Epithelial cell of prostate (primary cell): ENCODE data around the gene PLPPR3.

ENCODE experiments used
- DNase-seq: peaks from one replicate; pipeline ENCODE4 v3.0.0-alpha.2; 2011; ENCODE audit warnings: low read depth, low spot score
- H3K27ac ChIP-seq: fragments of 450-650 bp; 2 replicates; pipeline ENCODE4 v1.5.1; 2017; ENCODE audit warnings: mild to moderate bottlenecking

Gene PLPPR3

DNA sequence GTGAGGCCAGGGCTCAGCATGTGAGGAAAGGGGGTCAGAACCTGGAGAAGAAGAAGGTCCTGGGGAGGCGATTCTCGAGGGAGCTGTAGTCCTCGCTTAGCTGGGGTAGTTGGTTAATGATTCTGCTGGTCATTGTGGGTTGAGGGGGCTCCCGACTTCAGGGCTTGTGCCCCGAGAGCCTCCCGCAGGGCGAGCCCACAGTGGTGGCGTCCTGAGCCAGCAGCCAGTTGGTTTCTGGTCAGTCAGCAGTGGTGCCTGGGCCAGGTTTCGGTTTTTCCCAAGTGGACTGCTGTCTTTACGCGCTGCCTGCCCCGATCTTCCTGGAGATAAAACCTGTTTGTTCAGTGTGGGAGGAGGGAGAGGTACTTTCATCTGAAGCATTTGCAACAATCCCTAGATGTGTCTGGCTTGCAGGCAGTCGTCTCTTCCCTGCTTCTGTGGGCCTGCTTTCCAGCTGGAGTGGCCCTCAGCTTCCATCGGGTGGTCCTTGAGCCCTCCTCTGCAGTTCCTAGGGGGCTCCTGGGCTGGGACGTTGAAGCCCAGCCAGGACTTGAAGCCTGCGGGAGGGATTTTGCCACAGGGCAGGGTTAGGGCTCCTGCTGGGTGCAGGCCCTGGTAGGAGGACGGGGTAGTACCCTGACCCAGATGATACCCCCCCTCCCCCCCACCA lies 21.3 kb downstream of the PLPPR3 start:
- peak; percentile 60 for DNase-seq
- peak overlapping the region; percentile 95 for H3K27ac ChIP-seq

DNA sequence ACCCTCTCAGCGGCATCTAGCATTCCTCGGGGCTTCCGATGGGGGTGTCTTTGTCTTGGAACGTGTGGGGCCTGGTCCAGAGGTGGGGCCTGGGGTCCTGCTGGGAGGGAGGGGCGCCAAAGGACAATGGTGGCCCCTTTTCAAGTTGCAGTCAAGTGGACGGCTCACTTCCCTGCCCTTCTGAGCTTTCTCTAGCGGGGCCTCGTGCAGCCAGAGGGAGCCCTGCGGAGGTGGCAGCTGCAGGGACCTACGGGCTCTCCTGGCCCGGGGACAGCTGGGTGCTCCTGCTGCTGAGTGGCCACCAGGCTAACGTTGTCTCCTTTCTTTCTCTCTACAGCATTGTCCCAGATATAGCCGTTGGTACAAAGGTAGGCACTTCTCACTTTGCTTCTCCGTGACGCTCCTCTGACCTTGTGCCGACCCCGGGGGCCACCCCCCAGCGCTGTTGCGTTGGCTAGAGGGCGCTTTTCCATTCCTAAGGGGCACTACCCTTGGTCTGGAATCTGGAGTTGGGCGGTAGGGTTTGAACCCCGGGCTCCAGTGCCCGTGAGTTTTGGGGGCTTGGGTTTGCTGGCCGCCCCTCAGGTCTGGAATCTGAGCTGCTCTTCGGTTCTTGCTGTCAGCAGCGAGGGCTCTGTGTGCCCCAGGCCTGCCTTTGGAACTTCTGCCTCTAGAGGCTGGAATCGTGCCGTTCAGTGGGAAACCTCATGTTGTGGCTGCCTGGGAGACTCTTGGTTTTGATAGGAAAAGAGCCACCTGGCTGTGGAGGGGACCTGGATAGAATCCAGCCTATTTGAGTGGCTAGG lies 22.5 kb downstream of the PLPPR3 start:
- no peak for DNase-seq
- peak overlapping the region; percentile 95 for H3K27ac ChIP-seq

DNA sequence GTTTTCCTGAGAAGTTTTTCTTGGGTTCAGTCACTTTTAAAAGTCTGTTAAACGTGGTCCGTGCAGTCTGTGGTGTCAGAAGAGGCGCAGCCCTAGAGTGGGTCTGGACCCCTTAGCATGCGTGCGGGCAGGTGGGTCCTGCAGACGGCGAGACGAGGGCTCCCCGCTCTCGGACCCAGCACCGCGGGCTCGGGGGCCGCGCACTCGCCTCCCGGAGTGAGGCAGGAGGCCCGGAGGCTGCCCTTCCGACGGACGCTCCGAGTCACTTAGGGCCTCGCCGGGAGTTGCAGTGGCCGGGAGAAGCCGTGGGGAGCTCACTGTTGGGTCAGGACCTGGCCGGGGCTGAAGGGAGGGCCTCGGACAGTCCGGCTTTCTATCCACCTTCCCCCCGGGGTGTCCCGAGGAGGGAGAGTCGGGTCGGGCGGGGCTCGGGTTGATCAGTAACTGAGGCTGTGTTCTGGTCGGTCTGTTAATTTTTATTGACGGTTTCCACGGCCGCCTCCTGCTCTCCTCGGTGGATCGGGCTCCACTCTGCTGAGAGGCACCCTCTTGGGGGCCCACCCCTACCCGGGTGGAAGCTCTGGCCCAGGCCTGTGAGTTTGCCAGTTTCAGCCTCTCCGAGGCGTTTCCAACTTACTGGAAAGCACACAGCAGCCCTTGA lies 23.2 kb downstream of the PLPPR3 start:
- DNase-seq = no peak
- H3K27ac ChIP-seq = peak overlapping the region; percentile 95

DNA sequence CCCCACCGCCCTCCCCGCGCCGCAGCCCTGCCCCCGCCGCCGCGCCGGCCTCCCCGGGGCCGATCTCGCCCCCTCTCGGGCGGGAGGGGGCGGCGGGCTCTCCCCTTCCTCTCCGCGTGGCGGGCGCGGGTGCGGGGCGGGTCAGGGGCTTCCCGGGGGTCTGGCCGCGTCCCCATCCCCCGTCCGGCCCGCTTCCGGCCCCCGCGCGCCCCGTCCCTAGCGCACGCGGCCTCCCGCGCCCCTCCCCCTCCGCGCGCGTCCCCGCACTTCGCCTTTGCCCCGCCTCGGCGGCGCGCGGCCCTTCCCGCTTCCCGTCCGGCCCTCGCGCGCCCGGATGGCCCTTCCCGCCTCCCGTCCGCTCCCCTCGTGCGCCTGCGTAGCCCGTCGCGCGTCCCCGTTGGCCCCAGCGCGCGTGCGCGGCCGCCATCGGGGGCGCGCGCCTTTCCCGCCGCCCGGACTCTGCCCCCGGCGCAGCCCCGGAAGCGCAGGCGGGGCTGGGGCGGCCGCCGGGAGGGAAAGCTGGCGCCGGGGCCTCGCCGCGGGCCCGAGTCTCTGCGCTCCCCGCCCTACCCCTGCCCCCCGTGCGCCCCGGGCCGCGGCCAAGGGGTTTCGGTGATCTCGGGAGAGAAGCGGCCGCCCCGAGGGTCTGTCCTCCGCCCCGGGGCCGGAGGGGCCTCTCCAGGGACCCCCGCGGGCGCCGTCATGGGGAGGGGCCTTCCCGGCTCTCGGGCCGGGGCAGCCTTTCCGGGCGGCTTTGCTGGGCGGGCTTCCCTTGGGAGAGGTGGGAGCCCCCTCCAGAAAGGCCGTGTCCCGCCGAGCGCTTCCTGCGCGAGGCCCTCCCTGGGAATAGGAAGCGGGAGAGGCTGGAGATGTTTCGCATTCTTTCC lies 24.0 kb downstream of the PLPPR3 start:
- peak; percentile 39 for DNase-seq
- H3K27ac ChIP-seq = peak overlapping the region; percentile 95

DNA sequence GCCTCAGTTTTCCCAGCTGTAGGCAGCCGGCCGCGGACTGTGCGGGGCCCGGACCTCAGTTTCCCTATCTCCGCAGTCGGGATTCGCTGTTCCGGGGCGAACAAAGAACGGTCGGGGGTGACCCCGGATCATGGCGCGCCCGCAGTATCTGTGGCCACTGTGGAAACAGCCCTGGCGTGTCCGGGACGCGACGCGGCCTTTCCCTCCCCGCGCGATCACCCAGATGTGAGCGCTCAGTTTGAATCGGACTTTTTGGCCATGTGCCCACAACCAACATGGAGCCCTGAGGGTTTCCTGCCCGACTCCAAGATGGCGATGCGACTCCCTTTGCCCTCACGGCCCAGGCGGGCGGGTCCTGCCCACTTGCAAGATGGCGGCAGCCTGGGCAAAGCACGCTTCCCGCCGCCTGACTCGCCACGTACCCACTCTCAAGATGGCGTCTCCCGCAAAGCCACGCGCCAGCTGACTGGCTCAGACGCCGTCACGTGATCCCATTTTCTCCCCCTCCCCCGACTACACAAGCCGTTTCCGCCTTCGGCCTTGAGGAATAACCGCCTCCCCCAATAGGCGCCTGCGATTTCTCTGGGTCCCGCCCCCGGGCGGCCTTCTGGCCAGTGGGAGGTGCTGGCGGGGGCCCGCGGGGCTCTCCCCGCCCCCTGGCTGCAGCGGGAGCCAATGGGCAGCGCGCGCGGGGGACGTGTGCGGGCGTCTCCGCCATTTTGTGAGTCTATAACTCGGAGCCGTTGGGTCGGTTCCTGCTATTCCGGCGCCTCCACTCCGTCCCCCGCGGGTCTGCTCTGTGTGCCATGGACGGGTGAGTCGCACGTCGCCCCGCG lies 24.8 kb downstream of the PLPPR3 start, which contains the start of gene PTBP1:
Gene PTBP1, plus strand, starts transcription at position 761 of the 836 bp plus-strand sequence. Its CDS starts 46 bp downstream, at position 807.
- peak within 1 kb of the TSS; percentile 95 for H3K27ac ChIP-seq
- DNase-seq = peak; percentile 100

DNA sequence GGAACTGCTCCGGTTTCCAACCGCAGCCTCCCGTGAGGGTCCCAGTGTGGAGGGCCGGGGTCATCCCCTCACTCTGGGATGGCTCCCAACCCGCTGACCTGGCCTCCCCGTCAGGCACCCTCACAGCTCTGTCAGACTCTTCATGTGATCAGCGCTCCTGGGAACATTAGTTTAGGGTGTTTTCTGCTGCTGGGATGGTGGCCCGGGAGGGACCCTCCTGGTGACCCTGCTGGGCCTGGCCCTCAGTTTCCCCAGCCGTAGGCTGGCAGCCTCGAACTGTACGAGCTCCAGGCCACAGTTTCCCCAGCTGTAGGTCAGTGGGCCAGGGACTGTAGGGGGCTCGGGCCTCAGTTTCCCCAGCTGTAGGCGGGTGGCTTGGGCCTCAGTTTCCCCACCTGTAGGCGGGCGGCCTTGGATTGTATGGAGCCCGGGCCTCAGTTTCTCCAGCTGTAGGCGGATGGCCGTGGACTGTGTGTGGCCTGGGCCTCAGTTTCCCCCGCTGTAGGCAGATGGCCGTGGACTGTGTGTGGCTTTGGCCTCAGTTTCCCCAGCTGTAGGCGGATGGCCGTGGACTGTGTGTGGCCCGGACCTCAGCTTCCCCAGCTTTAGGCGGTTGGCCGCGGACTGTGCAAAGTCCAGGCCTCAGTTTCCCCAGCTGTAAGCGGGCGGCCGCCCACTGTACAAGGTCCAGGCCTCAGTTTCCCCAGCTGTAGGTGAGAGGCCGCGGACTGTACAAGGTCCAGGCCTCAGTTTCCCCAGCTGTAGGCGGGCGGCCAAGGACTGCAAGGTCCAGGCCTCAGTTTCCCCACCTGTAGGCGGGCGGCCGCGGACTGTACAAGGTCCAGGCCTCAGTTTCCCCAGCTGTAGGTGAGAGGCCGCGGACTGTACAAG lies 25.8 kb downstream of the PLPPR3 start:
- no peak for DNase-seq
- H3K27ac ChIP-seq = no peak overlapping the region

DNA sequence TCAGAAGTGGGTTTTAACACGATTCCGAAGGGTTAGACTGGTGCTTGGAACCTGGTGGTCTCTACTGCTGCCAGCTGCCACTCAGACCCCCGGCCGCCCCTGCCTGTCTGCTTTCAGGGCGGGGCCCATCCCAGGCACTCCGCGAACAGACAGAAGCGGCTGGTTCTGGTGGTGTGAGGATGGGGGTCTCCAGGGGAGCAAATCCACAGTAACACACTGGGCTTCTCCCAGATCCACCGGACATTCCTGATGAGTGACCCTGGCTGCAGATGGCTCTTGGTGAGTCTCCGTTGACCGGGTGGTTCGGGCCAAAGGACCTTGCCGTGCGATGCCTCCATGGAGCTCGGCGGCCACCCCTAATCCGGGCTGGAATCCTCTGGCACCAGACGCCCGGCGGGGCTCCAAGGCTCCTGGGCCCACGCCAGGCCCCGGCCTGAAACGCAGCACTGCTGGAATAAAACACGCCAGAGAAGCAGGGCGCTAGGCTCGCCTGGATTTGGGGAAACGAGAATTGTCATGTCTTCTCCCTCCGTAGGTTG lies 26.6 kb downstream of the PLPPR3 start:
- no peak for DNase-seq
- H3K27ac ChIP-seq = no peak overlapping the region

DNA sequence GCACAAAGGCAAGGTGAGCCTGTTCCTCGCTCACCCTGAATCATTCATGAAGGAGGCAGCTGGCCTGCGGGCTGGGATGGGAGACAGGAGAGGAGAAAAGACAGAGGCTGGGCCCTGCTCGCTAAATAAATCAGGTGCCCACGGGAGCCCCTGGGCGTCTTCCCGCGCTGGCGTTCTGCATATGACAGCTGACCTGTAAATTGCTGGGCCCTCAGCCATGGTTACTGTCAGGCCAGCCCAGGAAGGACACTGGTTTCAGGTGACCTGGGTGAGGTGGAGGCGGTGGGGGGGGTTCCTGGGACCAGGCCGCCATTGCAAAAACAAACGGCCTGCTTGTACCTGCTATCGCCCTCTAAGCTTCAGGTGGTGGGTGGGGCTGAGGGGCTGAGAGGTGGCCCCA lies 27.9 kb downstream of the PLPPR3 start:
- H3K27ac ChIP-seq = no peak overlapping the region
- no peak for DNase-seq

DNA sequence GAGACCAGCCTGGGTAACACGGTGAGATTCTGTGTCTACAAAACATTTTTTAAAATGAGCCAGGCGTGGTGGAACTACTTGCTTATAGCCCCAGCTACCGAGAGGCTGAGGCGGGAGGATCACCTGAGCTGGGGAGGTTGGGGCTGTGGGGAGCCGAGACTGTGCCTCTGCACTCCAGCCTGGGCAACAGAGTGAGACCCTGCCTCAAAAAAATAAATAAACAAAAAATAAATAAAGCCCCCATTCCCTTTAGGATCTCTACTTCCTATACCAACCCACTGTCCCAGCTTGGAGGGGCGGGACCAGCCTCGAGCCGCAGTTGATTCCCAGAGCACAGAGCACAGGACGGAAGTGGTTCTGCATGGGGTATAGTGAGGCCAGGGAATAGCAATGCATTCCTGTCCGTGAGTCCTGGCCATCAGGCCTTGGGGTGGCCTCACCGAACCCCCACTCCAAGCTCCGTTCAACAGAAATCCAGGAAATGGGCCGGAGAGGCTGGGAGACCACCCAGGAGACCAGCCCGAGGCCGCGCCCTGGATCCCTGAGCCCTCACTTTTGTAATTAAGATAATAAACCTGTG lies 29.4 kb downstream of the PLPPR3 start:
- H3K27ac ChIP-seq = no peak overlapping the region
- no peak for DNase-seq

DNA sequence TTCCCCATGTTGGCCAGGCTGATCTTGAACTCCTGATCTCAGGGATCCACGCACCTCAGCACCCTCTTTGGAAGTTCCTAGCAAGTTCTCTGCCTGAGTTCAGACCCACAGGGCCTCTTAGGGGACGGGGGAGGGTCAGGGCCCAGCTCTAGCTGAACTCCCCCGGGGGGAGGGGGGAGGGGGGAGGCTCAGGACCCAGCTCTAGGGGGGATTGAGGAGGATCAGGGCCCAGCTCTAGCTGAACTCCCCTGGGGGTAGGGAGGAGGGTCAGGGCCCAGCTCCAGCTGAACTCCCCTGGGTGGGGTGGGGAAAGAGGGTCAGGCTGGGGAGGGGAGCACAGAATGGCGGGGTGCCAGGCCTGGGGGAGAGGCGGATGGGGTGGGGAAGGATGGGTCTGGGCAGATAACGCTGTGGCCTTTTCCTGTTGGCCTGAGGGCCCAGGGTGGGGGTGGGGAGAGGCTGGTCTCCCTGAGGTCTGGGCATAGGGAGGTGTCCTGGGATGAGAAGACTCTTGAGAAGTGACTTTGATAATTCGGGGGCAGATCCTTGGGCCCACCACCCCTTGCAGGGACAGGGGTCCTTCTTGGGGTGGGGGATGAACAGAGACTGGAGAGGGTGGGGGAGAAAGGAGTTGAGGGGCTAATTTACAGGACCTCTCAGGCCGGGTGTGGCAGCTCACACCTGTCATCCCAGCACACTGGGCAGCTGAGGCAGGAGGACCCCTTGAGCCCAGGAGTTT lies 30.0 kb downstream of the PLPPR3 start:
- no peak for DNase-seq
- no peak overlapping the region for H3K27ac ChIP-seq

DNA sequence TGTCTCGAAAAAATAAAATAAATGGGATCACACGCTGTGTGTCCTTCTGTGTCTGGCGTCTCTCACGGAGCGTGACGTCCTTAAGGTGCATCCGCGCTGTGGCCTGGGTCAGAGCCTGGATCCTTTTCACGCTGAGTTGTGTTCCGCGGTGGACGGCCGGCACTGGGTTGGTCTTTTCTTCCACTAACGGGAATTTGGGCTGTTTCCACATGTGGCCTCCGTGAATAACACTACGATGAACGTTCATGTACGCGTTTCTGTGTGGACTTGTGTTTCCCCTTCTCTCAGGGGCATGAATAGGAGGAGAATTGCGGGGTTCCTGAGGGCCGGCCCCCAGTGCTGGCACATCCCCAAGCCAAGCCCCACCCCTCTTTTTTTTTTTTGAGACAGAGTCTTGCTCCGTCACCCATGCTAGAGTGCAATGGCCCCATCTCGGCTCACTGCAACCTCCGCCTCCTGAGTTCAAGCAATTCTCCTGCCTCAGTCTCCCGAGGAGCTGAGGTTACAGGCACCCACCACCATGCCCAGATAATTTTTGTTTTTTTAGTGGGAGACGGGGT lies 30.7 kb downstream of the PLPPR3 start:
- H3K27ac ChIP-seq = no peak overlapping the region
- DNase-seq = no peak

DNA sequence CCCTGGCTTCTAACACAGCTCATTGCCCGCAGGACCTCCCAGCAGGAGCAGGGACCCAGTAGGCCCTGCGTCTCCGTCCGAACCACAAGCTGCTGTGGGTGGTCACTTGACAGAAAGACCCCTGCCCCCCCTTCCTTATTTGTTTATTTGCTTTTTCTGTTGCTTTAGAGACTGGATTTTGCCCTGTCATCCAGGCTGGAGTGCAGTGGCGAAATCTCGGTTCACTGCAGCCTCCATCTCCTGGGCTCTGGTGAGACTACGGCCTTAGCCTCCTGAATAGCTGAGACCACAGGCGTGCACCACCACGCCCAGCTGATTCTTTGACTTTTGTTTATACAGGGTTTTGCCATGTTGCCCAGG lies 32.1 kb downstream of the PLPPR3 start:
- no peak overlapping the region for H3K27ac ChIP-seq
- DNase-seq = no peak

DNA sequence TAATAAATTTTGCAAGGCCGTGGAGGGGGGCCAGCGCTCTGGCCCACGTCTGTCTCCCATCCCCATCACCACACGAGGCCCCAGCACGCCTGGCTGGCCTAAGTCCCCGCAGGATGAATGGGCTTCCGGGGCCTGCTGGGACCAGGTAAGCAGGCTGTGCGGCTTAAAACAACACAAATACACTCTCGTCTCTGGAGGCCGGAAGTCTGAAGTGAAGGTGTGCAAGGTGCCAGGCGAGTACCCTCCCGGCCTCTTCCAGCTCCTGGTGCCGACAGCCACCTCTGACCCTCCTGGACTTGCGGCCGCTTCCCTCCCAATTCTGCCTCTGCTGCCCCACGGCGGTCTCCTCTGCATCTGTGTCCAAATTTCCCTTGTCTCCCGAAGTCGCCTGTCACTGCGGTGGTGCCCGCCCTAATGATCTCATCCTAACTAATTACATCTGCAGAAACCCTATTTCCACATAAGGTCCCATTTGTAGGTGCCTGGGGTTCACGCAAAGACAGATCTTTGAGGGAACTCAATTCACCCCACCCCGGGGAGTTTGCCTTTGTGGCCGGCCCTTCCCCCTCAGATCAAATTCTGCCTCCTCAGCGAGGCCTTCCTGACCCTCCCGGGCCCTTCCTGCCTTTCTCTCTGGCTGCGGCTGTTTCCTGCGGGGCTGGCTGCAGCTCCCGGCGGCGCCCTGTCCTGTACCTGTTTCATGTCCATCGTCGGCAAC lies 32.6 kb downstream of the PLPPR3 start:
- DNase-seq = no peak
- no peak overlapping the region for H3K27ac ChIP-seq

DNA sequence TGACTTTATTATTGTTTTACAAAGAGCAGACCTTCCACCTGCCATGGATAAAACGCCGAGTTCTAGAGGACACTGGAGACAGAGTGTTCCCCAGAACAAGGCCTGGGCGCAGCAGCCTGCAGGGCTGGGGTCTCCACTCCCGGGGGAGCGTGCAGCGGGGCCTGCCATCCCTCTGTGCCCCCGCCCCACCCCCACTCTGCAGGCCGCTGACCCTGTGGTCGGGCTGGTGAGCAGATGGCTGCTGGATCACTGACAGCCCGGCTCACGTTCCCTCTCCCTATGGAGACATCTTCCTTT lies 33.1 kb downstream of the PLPPR3 start:
- DNase-seq = no peak
- H3K27ac ChIP-seq = no peak overlapping the region

DNA sequence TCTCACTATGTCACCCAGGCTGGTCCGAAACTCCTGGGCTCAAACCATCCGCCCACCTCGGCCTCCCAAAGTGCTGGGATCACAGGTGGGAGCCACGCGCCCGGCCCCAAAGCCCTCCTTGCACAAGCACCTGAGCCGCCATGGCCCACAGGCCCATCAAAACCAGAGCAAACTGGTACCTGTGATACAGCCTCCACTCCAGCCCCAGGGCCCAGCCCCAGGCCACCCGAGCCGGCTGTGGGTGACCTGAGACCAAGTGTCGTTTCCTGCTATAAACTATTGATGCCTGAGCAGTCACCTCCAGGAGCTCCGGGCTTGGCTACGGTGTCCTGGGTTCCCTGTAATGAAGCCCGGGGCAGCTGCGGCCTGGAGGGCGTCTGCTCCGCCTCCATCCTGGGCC lies 34.2 kb downstream of the PLPPR3 start:
- no peak overlapping the region for H3K27ac ChIP-seq
- no peak for DNase-seq

DNA sequence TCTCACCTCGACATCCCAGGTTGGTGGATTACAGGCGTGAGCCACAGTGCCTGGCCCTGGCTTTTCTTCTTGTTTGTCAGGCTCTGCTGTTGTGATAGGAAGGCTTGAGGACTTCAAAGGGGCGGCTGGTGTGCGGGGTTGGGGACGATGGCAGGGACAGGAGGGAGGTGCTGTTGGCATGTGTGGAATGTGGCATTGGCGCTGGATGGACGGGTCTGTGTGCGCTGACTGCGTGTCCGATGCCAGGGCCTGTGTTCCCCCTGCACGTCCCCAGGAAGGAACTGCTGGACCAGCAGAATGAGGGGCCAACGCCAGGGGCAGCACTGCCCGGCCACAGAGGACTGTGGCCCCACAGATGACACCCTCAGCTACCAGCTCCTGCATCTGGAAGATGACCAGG lies 37.2 kb downstream of the PLPPR3 start:
- no peak overlapping the region for H3K27ac ChIP-seq
- no peak for DNase-seq
